Retinal pigment epithelial cell (primary cell): ENCODE measurements around the gene CEP78.

ENCODE experiments used
- DNase-seq: peaks from one replicate; pipeline ENCODE4 v3.0.0-alpha.2; 2010; ENCODE audit warnings: low read depth
- H3K4me3 ChIP-seq: 2 replicates; pipeline ENCODE4 v1.5.1; 2011; ENCODE audit warnings: mild to moderate bottlenecking, low read length, control low read depth, moderate library complexity
- TF ChIP-seq, protein P1 (sequence below): conservative IDR thresholded peaks from 2 replicates; pipeline ENCODE4 v1.5.1; 2011; ENCODE audit warnings: low read depth, low read length, control low read depth, inconsistent platforms

Gene CEP78, protein sequence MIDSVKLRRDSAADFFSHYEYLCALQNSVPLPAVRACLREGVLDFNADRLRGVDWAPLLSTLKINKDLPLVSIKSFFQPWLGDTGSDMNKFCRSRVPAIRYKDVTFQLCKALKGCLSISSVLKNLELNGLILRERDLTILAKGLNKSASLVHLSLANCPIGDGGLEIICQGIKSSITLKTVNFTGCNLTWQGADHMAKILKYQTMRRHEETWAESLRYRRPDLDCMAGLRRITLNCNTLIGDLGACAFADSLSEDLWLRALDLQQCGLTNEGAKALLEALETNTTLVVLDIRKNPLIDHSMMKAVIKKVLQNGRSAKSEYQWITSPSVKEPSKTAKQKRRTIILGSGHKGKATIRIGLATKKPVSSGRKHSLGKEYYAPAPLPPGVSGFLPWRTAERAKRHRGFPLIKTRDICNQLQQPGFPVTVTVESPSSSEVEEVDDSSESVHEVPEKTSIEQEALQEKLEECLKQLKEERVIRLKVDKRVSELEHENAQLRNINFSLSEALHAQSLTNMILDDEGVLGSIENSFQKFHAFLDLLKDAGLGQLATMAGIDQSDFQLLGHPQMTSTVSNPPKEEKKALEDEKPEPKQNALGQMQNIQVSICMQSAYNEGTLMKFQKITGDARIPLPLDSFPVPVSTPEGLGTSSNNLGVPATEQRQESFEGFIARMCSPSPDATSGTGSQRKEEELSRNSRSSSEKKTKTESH

DNA sequence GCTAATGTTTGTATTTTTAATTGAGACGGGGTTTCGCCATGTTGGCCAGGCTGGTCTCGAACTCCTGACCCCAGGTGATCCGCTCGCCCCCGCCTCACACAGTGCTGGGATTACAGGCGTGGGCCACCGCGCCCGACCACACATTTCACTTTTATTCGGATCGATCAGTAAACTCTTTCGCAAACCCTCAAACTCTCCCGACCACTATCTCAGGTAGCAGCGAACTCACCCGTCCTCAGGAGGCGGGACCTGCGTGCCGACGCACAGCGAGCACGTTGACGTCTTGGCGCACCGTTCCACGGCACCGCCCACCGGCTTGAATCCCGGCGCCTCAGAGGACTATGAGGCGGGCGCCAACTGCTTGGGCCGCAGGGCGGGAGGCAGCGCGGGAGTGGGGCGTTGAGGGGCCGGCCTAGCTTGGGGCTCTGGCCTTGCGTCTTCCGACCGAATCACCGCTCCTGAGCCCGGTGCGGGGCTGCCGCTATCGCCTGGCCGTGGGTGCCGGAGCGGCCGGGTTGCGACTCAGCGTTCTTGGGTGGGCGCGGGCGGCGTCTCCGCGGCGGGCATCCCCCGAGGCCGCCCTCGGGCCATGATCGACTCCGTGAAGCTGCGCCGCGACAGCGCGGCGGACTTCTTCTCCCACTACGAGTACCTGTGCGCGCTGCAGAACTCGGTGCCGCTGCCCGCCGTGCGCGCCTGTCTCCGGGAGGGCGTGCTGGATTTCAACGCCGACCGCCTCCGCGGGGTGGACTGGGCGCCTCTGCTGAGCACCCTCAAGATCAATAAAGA, at the start of gene CEP78:
Gene CEP78, plus strand, starts transcription at position 314 of the 789 bp plus-strand sequence. Its CDS starts 276 bp downstream, at position 590.
- peak; percentile 83 for DNase-seq
- TF ChIP-seq, protein P1, sequence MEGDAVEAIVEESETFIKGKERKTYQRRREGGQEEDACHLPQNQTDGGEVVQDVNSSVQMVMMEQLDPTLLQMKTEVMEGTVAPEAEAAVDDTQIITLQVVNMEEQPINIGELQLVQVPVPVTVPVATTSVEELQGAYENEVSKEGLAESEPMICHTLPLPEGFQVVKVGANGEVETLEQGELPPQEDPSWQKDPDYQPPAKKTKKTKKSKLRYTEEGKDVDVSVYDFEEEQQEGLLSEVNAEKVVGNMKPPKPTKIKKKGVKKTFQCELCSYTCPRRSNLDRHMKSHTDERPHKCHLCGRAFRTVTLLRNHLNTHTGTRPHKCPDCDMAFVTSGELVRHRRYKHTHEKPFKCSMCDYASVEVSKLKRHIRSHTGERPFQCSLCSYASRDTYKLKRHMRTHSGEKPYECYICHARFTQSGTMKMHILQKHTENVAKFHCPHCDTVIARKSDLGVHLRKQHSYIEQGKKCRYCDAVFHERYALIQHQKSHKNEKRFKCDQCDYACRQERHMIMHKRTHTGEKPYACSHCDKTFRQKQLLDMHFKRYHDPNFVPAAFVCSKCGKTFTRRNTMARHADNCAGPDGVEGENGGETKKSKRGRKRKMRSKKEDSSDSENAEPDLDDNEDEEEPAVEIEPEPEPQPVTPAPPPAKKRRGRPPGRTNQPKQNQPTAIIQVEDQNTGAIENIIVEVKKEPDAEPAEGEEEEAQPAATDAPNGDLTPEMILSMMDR, result no peak
- H3K4me3 ChIP-seq, result peak within 1 kb of the TSS; percentile 82

DNA sequence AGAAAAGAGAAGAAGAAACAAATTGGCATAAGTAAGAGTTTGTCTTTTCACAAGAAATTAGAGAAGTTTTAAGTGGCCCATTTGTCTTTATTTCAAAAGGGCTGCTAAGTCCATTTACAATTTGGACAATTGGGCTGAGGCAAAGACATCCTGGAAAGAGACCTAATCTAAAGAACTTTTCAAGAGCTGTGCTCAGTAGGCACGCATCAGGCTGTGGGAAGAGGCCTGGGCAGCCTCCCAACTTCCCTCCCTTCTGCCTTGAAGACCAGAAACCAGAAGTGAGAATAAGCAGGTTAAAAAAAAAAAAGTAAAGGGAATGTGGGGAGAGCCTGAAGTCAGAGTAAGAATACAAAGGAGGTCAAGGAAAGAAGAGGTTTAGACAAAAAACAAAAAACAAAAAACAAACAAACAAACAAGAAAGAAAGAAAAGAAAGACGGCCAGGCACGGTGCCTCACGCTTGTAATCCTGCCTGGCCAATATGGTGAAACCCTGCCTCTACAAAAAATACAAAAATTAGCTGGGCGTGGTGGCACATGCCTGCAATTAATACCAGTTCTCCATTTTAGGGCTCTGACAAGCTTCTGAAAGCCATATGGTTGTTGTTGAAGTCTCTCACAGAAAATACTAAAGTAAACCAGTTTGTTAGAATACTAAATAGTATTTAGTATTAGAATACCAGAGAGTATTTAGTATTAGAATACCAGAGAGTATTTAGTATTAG, 48.0 kb upstream of the CEP78 start:
- TF ChIP-seq, protein P1, result no peak
- no peak overlapping the region for H3K4me3 ChIP-seq
- no peak for DNase-seq

DNA sequence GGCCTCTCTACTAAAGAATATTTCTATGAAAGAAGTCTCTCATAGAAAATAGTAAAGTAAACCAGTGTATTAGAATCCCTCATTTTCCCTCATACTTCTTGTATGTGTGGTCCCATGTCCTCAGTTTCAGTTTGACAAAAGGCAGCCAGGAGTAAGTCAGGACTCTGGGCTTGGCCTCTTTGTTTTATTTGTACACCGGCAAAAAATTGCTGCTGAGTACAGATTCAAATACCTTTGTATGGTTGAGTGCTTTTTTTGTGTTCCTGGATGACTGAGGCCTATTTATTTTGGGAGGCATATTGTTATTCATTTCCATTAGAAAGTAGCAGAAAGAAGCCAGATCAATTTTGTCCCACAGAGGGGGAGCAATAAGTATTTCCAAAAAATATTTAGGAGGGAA, 47.3 kb upstream of the CEP78 start:
- TF ChIP-seq, protein P1, result no peak
- no peak for DNase-seq
- H3K4me3 ChIP-seq, result no peak overlapping the region

DNA sequence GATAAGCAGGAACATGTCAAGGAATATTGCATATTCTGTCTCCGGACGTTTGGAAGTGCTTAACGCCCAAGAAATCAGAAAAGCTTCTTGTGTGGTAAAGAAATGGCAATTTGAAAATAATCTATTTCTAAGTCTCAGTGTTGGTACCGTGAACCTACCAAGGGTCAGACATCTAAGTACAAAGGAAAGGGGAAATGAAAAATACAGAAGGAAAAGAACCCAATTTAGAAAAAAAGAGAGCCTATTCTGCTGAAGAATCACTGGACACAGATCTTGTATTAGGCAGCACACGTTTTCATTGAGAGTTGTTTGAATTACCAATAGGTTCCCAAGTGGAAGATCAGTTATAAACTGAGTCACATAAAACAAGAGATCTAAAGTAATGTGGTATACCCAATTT, 46.9 kb upstream of the CEP78 start:
- DNase-seq, result no peak
- H3K4me3 ChIP-seq, result no peak overlapping the region
- TF ChIP-seq, protein P1, result no peak

DNA sequence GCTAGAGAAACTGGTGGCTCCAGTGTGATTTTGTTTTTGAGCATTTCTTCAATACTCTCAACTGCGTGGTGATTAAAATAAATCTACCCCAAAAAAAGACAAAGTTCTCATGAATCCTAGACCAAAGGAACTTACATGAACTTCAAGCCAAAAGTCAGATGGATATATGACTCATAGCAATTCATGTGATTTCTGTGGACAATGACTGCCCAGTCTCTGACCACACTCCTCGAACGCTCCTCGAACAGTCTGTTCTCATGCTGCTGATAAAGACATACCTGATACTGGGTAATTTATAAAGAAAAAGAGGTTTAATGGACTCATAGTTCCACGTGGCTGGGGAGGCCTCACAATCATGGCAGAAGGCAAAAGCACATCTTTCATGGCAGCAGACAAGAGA, 46.4 kb upstream of the CEP78 start:
- peak; percentile 25 for DNase-seq
- no peak overlapping the region for H3K4me3 ChIP-seq
- TF ChIP-seq, protein P1, result no peak

DNA sequence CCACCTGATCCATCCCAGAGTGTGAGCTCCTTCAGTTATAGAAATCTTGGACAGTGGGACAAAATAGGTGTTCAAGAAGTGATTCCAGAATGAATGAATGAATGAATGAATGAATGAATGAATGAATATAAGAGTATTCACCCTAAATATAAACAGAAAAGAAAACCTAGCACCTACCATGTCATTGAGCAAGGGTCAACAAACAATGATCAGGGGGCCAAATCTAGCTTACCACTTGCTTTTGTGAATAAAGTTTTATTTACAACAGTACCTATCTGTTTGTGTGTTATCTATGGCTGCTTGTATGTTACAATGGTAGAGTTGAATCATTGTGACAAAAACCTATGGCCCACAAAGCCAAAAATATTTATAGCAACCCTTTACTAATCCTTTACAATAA, 43.9 kb upstream of the CEP78 start:
- no peak for DNase-seq
- H3K4me3 ChIP-seq, result no peak overlapping the region
- TF ChIP-seq, protein P1, result no peak
